MM.1S (cell line): ENCODE results near the gene YJEFN3.

Experiments used
- CTCF ChIP-seq: fragments of 300-600 bp; sonication (generic); IDR thresholded peaks from 2 replicates; pipeline ENCODE4 v1.5.1; 2016; ENCODE audit warnings: antibody characterized with exemption, low read length, mixed read lengths
- EZH2phosphoT487 ChIP-seq: fragments of 300-600 bp; sonication (generic); IDR thresholded peaks from 2 replicates; pipeline ENCODE4 v1.6.1; 2018; ENCODE audit warnings: antibody characterized with exemption, low read length

- TF ChIP-seq CTCF, result no peak
- no peak for TF ChIP-seq EZH2phosphoT487
Observed at GRCh38 chr19:19533841-19534240, 5.1 kb downstream of the YJEFN3 start.
